T-helper 2 cell (primary cell): ENCODE results near the gene TMEM198.

Source experiments
- DNase-seq, 5 experiments: peaks; one replicate each; pipeline versions ENCODE4 v3.0.0 to v3.0.0-alpha.2; 2012 to 2022
- total RNA-seq, 2 donors: gene quantifications; one replicate each; lab custom pipeline; 2026; lab: John Stamatoyannopoulos, UW

TMEM198 gene
- 0.62 to 0.88 reads per million in 2 donors for total RNA-seq

- peak; percentile 76 to 94 (median 88) for DNase-seq
Observed at GRCh38 chr2:219543596-219544358, at the start of gene TMEM198, which contains the start of gene CHPF. TMEM198 (plus strand) TSS chr2:219544028; CDS start chr2:219544728, 700 bp downstream. CHPF (minus strand) TSS chr2:219543809; CDS start chr2:219543538, 271 bp downstream.

GRCh38 chr2:219494952-219495530, 48.8 kb upstream of the TMEM198 start:
- no peak for DNase-seq

GRCh38 chr2:219495531-219496122, 48.2 kb upstream of the TMEM198 start:
- peak in 4 of 5 experiments; percentile 27 to 68 (median 36) for DNase-seq

GRCh38 chr2:219496247-219496824, 47.5 kb upstream of the TMEM198 start:
- no peak for DNase-seq

- DNase-seq, result no peak
Observed at GRCh38 chr2:219496825-219497494, 46.9 kb upstream of the TMEM198 start.

- peak in 1 of 5 experiments; percentile 39 for DNase-seq
Observed at GRCh38 chr2:219497495-219498279, 46.1 kb upstream of the TMEM198 start.

- DNase-seq, result peak; percentile 71 to 98 (median 88)
Observed at GRCh38 chr2:219498280-219499057, 45.4 kb upstream of the TMEM198 start, which contains the start of gene GMPPA. GMPPA (plus strand) TSS chr2:219498891; CDS start chr2:219499976, 1,085 bp downstream.

- DNase-seq, result no peak
Observed at GRCh38 chr2:219499058-219499307, 44.8 kb upstream of the TMEM198 start.

GRCh38 chr2:219499555-219499954, 44.3 kb upstream of the TMEM198 start:
- DNase-seq, result no peak

GRCh38 chr2:219500135-219500534, 43.7 kb upstream of the TMEM198 start:
- no peak for DNase-seq

- DNase-seq, result no peak
Observed at GRCh38 chr2:219501849-219502248, 42.0 kb upstream of the TMEM198 start.

GRCh38 chr2:219502618-219503017, 41.2 kb upstream of the TMEM198 start:
- no peak for DNase-seq

GRCh38 chr2:219505585-219505984, 38.2 kb upstream of the TMEM198 start:
- DNase-seq, result no peak

- DNase-seq, result no peak
Observed at GRCh38 chr2:219506153-219506801, 37.6 kb upstream of the TMEM198 start.

GRCh38 chr2:219506802-219507526, 36.9 kb upstream of the TMEM198 start:
- no peak for DNase-seq

- no peak for DNase-seq
Observed at GRCh38 chr2:219507581-219508443, 36.0 kb upstream of the TMEM198 start.

- no peak for DNase-seq
Observed at GRCh38 chr2:219508444-219508734, 35.4 kb upstream of the TMEM198 start.

GRCh38 chr2:219508971-219509779, 34.7 kb upstream of the TMEM198 start:
- no peak for DNase-seq
